HepG2 (cell line): ENCODE results near the gene GRM1. TPM values are rescaled to one million over a fixed set of nuclear protein-coding genes. Genes with fewer than 3 reads are reported as not detected.

ENCODE experiments used
- ATAC-seq: fragments of 200-7000 bp; cut with Tn5 transposase; 3 replicates; pipeline ENCODE4 v1.9.1; 2020; ENCODE audit warnings: mild to moderate bottlenecking, moderate library complexity
- BruUV-seq: library from RNA; stranded (reverse); fragments of 400-500 nt; replicated peaks from 2 replicates; lab custom pipeline; 2021; lab: Mats Ljungman, UMichigan
- CTCF ChIA-PET: fragments of 300-600 bp; formaldehyde crosslinking; extraction: SDS; loops from one replicate; lab custom pipeline; 2021; ENCODE audit warnings: low total read pairs, inconsistent platforms, low intra/inter-chr PET ratio; lab: Yijun Ruan, JAX
- POLR2A ChIA-PET: fragments of 350-600 bp; sonication (Branson Sonifier 250); formaldehyde crosslinking; loops from one replicate; lab custom pipeline; 2020; ENCODE audit warnings: antibody characterized with exemption, inconsistent platforms; lab: Yijun Ruan, JAX
- DNase-seq: peaks from one replicate; pipeline ENCODE4 v3.0.0-alpha.2; 2015; ENCODE audit warnings: low spot score
- FAIRE-seq: peaks from 3 replicates; lab custom pipeline; 2011; peaks lifted over from hg19 to GRCh38; lab: Jason Lieb, UNC
- H2AFZ ChIP-seq: one replicate; pipeline ENCODE4 v1.6.1; 2011; ENCODE audit warnings: low read length, inconsistent platforms
- H3K27ac ChIP-seq: fragments of 300-600 bp; 3 replicates; pipeline ENCODE4 v1.8.0; 2011; ENCODE audit warnings: mixed run types, mild to moderate bottlenecking, mixed read lengths, low read length, inconsistent platforms; ENCODE audit not compliant: insufficient read depth; ENCODE audit errors: extremely low read length
- H3K27me3 ChIP-seq, 2 experiments: fragments of 200-600 bp in 1 of 2; 2 replicates in 1 of 2; 3 replicates in 1 of 2; pipeline versions ENCODE4 v1.6.0 to v1.8.0; 2011; ENCODE audit warnings: low read length in 2 of 2, mild to moderate bottlenecking in 2 of 2, moderate library complexity in 2 of 2, inconsistent platforms in 1 of 2; ENCODE audit not compliant: insufficient read depth in 2 of 2, control insufficient read depth in 1 of 2
- H3K36me3 ChIP-seq, 2 experiments: fragments of 200-600 bp in 1 of 2; replicated peaks in 1 of 2; 2 replicates in 1 of 2; 3 replicates in 1 of 2; pipeline versions ENCODE4 v1.5.1 to v1.8.0; 2011; ENCODE audit warnings: low read length in 2 of 2, inconsistent platforms in 1 of 2; ENCODE audit not compliant: insufficient read depth in 2 of 2, control insufficient read depth in 1 of 2
- H3K4me1 ChIP-seq: 2 replicates; pipeline ENCODE4 v1.5.1; 2012; ENCODE audit warnings: low read length, inconsistent platforms; ENCODE audit not compliant: insufficient read depth
- H3K4me2 ChIP-seq: 2 replicates; pipeline ENCODE4 v1.6.0; 2011; ENCODE audit warnings: low read depth, low read length, inconsistent platforms
- H3K4me3 ChIP-seq, 3 experiments: fragments of 200-600 bp in 1 of 3; sonication (generic), shearing (Covaris generic) in 1 of 3; replicated peaks in 1 of 3; 2 replicates each; pipeline ENCODE4 v1.5.1; 2011 to 2016; ENCODE audit warnings: low read length in 3 of 3, inconsistent platforms in 2 of 3, low read depth in 2 of 3, mild to moderate bottlenecking in 2 of 3, control low read depth in 1 of 3, mixed read lengths in 1 of 3; ENCODE audit not compliant: insufficient read depth in 1 of 3
- H3K79me2 ChIP-seq: one replicate; pipeline ENCODE4 v1.6.1; 2011; ENCODE audit warnings: low read length, inconsistent platforms; ENCODE audit not compliant: insufficient read depth
- H3K9ac ChIP-seq: 2 replicates; pipeline ENCODE4 v1.6.0; 2011; ENCODE audit warnings: mild to moderate bottlenecking, low read depth, low read length, inconsistent platforms; ENCODE audit not compliant: insufficient read depth
- H3K9me3 ChIP-seq: 2 replicates; pipeline ENCODE4 v1.5.1; 2012; ENCODE audit warnings: mild to moderate bottlenecking, low read length
- H4K20me1 ChIP-seq: 2 replicates; pipeline ENCODE4 v1.6.0; 2011; ENCODE audit warnings: inconsistent platforms, mild to moderate bottlenecking, low read length, moderate library complexity; ENCODE audit not compliant: insufficient read depth
- ATF1 ChIP-seq: IDR thresholded peaks from 2 replicates; pipeline ENCODE4 v1.6.1; 2016; ENCODE audit warnings: mild to moderate bottlenecking, control low read depth
- ATM ChIP-seq: fragments of 450-650 bp; IDR thresholded peaks from 2 replicates; pipeline ENCODE4 v1.7.1; 2017; ENCODE audit warnings: mild to moderate bottlenecking, borderline replicate concordance
- ATRX ChIP-seq: sonication (generic); formaldehyde crosslinking; IDR thresholded peaks from 2 replicates; pipeline ENCODE4 v1.4.0; 2020; ENCODE audit warnings: missing genetic modification reagents, borderline replicate concordance
- BRD4 ChIP-seq: sonication (generic); formaldehyde crosslinking; IDR thresholded peaks from 2 replicates; pipeline ENCODE4 v1.4.0; 2020; ENCODE audit warnings: missing genetic modification reagents
- ELF4 ChIP-seq: sonication (generic); formaldehyde crosslinking; IDR thresholded peaks from 2 replicates; pipeline ENCODE4 v1.5.0; 2020; ENCODE audit warnings: missing genetic modification reagents, mild to moderate bottlenecking, moderate library complexity, borderline replicate concordance
- GZF1 ChIP-seq: sonication (generic); formaldehyde crosslinking; IDR thresholded peaks from 2 replicates; pipeline ENCODE4 v1.5.1; 2020; ENCODE audit warnings: mild to moderate bottlenecking, missing genetic modification reagents
- HIVEP1 ChIP-seq: sonication (generic); formaldehyde crosslinking; IDR thresholded peaks from 2 replicates; pipeline ENCODE4 v1.4.0; 2020; ENCODE audit warnings: mild to moderate bottlenecking, missing genetic modification reagents
- JARID2 ChIP-seq: sonication (generic); formaldehyde crosslinking; IDR thresholded peaks from 2 replicates; pipeline ENCODE4 v1.8.1; 2023; ENCODE audit warnings: missing genetic modification reagents, inconsistent platforms; ENCODE audit not compliant: insufficient replicate concordance
- MAFK ChIP-seq, 2 experiments: IDR thresholded peaks in 1 of 2; conservative IDR thresholded peaks in 1 of 2; 2 replicates each; pipeline ENCODE4 v1.6.1; 2011; ENCODE audit warnings: improper control_type of control experiment in 2 of 2, low read length in 2 of 2
- MIXL1 ChIP-seq: IDR thresholded peaks from 2 replicates; pipeline ENCODE4 v1.6.1; 2016
- NR2F6 ChIP-seq, 2 experiments: IDR thresholded peaks; 2 replicates each; pipeline ENCODE4 v1.6.1; 2016; ENCODE audit warnings: antibody characterized with exemption in 1 of 2, mild to moderate bottlenecking in 1 of 2
- SRY ChIP-seq: sonication (generic); formaldehyde crosslinking; IDR thresholded peaks from 2 replicates; pipeline ENCODE4 v1.8.0; 2022; ENCODE audit warnings: mild to moderate bottlenecking, missing genetic modification reagents
- TCF12 ChIP-seq, 2 experiments: fragments of 450-650 bp in 1 of 2; sonication (generic) in 1 of 2; formaldehyde crosslinking in 1 of 2; IDR thresholded peaks; 2 replicates each; pipeline versions ENCODE4 v1.6.1 to v1.8.0; 2017 to 2022; ENCODE audit warnings: antibody characterized with exemption in 1 of 2, mild to moderate bottlenecking in 1 of 2, missing genetic modification reagents in 1 of 2, moderate library complexity in 1 of 2
- TEAD2 ChIP-seq: sonication (generic); formaldehyde crosslinking; IDR thresholded peaks from 2 replicates; pipeline ENCODE4 v1.9.0; 2021; ENCODE audit warnings: missing genetic modification reagents
- ZNF652 ChIP-seq: IDR thresholded peaks from 2 replicates; pipeline ENCODE4 v1.6.1; 2016; ENCODE audit warnings: low read depth, borderline replicate concordance
- WGBS: methylation state at CpG from one replicate; pipeline ENCODE4 v1.1.6; 2017; ENCODE audit warnings: low lambda C conversion rate; 5-methylcytosine and 5-hydroxymethylcytosine counted together
- in situ Hi-C: cut with HindIII; loops from 2 replicates; pipeline ENCODE4 v1.10.0; 2017; ENCODE audit warnings: low pct_unique_long_range_greater_than_20kb; ENCODE audit not compliant: extremely low pct_ligation_motif_present
- intact Hi-C: fragments of 100-400 bp; cut with micrococcal nuclease; formaldehyde crosslinking; loops from one replicate; pipeline ENCODE4 v1.10.0; 2022; ENCODE audit not compliant: unreplicated experiment
- polyA plus RNA-seq, 8 experiments: library from polyadenylated mRNA; depleted of rRNA in 3 of 8; stranded (reverse) in 7 of 8; unstranded in 1 of 8; fragments of >200 nt; fragmentation: Illumina TruSeq in 4 of 8; extraction: Trizol in 4 of 8; gene quantifications; 2 replicates each; pipeline versions ENCODE4 v1.2.1 to v1.2.3, GENCODE V29; 2011 to 2016; ENCODE audit warnings: low read depth in 4 of 8, missing spikeins in 1 of 8, mixed read lengths in 1 of 8; ENCODE audit not compliant: insufficient read depth in 1 of 8
- total RNA-seq, 5 experiments: library from RNA; depleted of rRNA; stranded (reverse); fragments of >200 nt; fragmentation: Illumina TruSeq; extraction: Trizol; gene quantifications; 2 replicates each; pipeline ENCODE4 v1.2.3, GENCODE V29; 2016; ENCODE audit warnings: low read depth in 1 of 5
- TF ChIP-seq, protein P1 (sequence below): IDR thresholded peaks from 2 replicates; pipeline ENCODE4 v1.6.1; 2016; ENCODE audit warnings: missing genetic modification reagents, missing compliant biosample characterization
- TF ChIP-seq, protein P2 (sequence below): sonication (generic); formaldehyde crosslinking; conservative IDR thresholded peaks from 2 replicates; pipeline ENCODE4 v1.4.0; 2020; ENCODE audit warnings: mild to moderate bottlenecking, missing genetic modification reagents, moderate library complexity
- TF ChIP-seq, protein P3 (sequence below): sonication (generic); formaldehyde crosslinking; IDR thresholded peaks from 2 replicates; pipeline ENCODE4 v1.4.0; 2020; ENCODE audit warnings: missing genetic modification reagents, mild to moderate bottlenecking, borderline replicate concordance
- TF ChIP-seq, protein P4 (sequence below): sonication (generic); formaldehyde crosslinking; IDR thresholded peaks from 2 replicates; pipeline ENCODE4 v1.4.0; 2020; ENCODE audit warnings: mild to moderate bottlenecking, low read depth, missing genetic modification reagents

The GRM1 gene
- total and polyA plus RNA-seq, 2 of the 13 experiments (the other 11 are each of a cell fraction or from before 2014, with no cell fraction given): 0.09 TPM; not detected in 1

DNA sequence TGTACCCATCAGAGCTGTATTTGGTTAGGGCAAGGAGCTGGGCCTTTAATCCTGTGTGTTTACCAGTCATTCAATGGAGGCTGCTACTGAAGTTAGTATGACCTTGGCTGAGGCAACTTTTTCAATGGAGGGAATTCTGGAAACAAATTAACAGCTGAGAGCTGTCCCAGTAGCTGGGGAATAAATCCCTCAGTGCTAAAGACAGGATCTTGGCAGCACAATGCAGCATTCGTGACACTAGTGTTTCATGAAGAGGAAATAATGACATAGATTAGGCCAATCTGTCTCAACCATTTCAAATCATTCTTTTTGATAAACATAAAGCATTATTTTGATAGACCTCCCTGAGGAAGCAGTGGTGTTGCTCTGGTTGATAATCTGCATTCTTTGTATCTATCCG, 42.9 kb downstream of the GRM1 start:
- 18% methylated on average over 2 of the region's 2 CpGs for WGBS

More for the DNA sequence above, 42.9 kb downstream of the GRM1 start:
- FAIRE-seq: no peak
- no peak overlapping the region for H3K27ac ChIP-seq
- no peaks in the 10 kb centered on the region for H3K9me3 ChIP-seq
- H3K4me3 ChIP-seq: no peak overlapping the region
- TF ChIP-seq, protein P1, sequence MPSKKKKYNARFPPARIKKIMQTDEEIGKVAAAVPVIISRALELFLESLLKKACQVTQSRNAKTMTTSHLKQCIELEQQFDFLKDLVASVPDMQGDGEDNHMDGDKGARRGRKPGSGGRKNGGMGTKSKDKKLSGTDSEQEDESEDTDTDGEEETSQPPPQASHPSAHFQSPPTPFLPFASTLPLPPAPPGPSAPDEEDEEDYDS: no peak
- TF ChIP-seq HIVEP1 (CRISPR knock-in tag): no peak
- TF ChIP-seq SRY (CRISPR knock-in tag): no peak
- TF ChIP-seq ELF4: no peak
- TF ChIP-seq, protein P2, sequence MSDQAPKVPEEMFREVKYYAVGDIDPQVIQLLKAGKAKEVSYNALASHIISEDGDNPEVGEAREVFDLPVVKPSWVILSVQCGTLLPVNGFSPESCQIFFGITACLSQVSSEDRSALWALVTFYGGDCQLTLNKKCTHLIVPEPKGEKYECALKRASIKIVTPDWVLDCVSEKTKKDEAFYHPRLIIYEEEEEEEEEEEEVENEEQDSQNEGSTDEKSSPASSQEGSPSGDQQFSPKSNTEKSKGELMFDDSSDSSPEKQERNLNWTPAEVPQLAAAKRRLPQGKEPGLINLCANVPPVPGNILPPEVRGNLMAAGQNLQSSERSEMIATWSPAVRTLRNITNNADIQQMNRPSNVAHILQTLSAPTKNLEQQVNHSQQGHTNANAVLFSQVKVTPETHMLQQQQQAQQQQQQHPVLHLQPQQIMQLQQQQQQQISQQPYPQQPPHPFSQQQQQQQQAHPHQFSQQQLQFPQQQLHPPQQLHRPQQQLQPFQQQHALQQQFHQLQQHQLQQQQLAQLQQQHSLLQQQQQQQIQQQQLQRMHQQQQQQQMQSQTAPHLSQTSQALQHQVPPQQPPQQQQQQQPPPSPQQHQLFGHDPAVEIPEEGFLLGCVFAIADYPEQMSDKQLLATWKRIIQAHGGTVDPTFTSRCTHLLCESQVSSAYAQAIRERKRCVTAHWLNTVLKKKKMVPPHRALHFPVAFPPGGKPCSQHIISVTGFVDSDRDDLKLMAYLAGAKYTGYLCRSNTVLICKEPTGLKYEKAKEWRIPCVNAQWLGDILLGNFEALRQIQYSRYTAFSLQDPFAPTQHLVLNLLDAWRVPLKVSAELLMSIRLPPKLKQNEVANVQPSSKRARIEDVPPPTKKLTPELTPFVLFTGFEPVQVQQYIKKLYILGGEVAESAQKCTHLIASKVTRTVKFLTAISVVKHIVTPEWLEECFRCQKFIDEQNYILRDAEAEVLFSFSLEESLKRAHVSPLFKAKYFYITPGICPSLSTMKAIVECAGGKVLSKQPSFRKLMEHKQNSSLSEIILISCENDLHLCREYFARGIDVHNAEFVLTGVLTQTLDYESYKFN (CRISPR knock-in tag): no peak
- no peak for TF ChIP-seq ATM
- TF ChIP-seq ZNF652: no peak
- no peak for TF ChIP-seq MIXL1
- TF ChIP-seq BRD4 (CRISPR knock-in tag): no peak
- no peak for TF ChIP-seq GZF1
- TF ChIP-seq TCF12 (IDR thresholded peaks at IDR 0.05): no peak
- TF ChIP-seq TCF12 (CRISPR knock-in tag; IDR thresholded peaks at IDR 0.05): no peak
- TF ChIP-seq, protein P3, sequence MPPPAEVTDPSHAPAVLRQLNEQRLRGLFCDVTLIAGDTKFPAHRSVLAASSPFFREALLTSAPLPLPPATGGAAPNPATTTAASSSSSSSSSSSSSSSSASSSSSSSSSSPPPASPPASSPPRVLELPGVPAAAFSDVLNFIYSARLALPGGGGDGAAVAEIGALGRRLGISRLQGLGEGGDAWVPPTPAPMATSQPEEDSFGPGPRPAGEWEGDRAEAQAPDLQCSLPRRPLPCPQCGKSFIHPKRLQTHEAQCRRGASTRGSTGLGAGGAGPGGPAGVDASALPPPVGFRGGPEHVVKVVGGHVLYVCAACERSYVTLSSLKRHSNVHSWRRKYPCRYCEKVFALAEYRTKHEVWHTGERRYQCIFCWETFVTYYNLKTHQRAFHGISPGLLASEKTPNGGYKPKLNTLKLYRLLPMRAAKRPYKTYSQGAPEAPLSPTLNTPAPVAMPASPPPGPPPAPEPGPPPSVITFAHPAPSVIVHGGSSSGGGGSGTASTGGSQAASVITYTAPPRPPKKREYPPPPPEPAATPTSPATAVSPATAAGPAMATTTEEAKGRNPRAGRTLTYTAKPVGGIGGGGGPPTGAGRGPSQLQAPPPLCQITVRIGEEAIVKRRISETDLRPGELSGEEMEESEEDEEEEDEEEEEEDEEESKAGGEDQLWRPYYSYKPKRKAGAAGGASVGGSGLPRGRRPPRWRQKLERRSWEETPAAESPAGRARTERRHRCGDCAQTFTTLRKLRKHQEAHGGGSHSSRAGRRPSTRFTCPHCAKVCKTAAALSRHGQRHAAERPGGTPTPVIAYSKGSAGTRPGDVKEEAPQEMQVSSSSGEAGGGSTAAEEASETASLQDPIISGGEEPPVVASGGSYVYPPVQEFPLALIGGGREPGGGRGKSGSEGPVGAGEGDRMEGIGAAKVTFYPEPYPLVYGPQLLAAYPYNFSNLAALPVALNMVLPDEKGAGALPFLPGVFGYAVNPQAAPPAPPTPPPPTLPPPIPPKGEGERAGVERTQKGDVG (CRISPR knock-in tag): no peak
- TF ChIP-seq MAFK (conservative IDR thresholded peaks at IDR 0.05 in 1 of 2, IDR thresholded peaks at IDR 0.05 in 1 of 2; ENCODE audit: low read length in 2 of 2): no peak
- no peak for TF ChIP-seq JARID2
- TF ChIP-seq ATRX: no peak
- no peak for TF ChIP-seq ATF1 (CRISPR knock-in tag)
- TF ChIP-seq, protein P4, sequence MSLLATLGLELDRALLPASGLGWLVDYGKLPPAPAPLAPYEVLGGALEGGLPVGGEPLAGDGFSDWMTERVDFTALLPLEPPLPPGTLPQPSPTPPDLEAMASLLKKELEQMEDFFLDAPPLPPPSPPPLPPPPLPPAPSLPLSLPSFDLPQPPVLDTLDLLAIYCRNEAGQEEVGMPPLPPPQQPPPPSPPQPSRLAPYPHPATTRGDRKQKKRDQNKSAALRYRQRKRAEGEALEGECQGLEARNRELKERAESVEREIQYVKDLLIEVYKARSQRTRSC: no peak
- no peak for TF ChIP-seq NR2F6 (IDR thresholded peaks at IDR 0.05)
- TF ChIP-seq NR2F6 (CRISPR knock-in tag; IDR thresholded peaks at IDR 0.05): no peak
- TF ChIP-seq TEAD2 (CRISPR knock-in tag): no peak
- TF ChIP-seq, all 625 proteins: peak for 0
- H4K20me1 ChIP-seq: no peaks in the 10 kb centered on the region
- CTCF ChIA-PET: no interaction called here
- H2AFZ ChIP-seq: no peak overlapping the region
- no peak overlapping the region for H3K4me2 ChIP-seq
- H3K79me2 ChIP-seq: no peaks in the 10 kb centered on the region
- no peaks in the 10 kb centered on the region for H3K36me3 ChIP-seq
- no peaks in the 10 kb centered on the region for H3K4me1 ChIP-seq
- intact Hi-C loops: no loop called here
- DNase-seq (no peak), ATAC-seq (no peak)
- H3K9ac ChIP-seq: no peak overlapping the region
- in situ Hi-C loops: no loop called here
- POLR2A ChIA-PET: no interaction called here
- no TSS peak for BruUV-seq
- H3K27me3 ChIP-seq: no peaks in the 10 kb centered on the region
